Ascending aorta (tissue), 2 donors: ENCODE results near the gene MEMO1. TPM values are rescaled to one million over a fixed set of nuclear protein-coding genes. Genes with fewer than 3 reads are reported as not detected.

Experiments used
- DNase-seq, 2 donors: peaks; one replicate each; pipeline ENCODE4 v3.0.0-alpha.2; 2019; ENCODE audit warnings: low spot score in 2 of 2
- H3K27ac ChIP-seq, 2 donors: fragments of 200-600 bp; sonication (generic); one replicate each; pipeline ENCODE4 v1.5.1; 2016 to 2017; ENCODE audit warnings: mild to moderate bottlenecking in 1 of 2
- H3K27me3 ChIP-seq: fragments of 200-600 bp; sonication (generic); one replicate; pipeline ENCODE4 v1.5.1; 2017
- H3K36me3 ChIP-seq, 2 donors: fragments of 200-600 bp; sonication (generic); one replicate each; pipeline ENCODE4 v1.5.1; 2016
- H3K4me1 ChIP-seq, 2 donors: fragments of 200-600 bp; sonication (generic); one replicate each; pipeline ENCODE4 v1.5.1; 2016 to 2017; ENCODE audit warnings: mild to moderate bottlenecking in 1 of 2
- H3K4me3 ChIP-seq, 2 donors: fragments of 200-600 bp; sonication (generic); one replicate each; pipeline ENCODE4 v1.5.1; 2016 to 2017; ENCODE audit warnings: mild to moderate bottlenecking in 1 of 2
- H3K9me3 ChIP-seq, 2 donors: fragments of 200-600 bp; sonication (generic); one replicate each; pipeline ENCODE4 v1.5.1; 2016
- CTCF ChIP-seq, 3 experiments: fragments of 200-600 bp in 2 of 3; fragments of 450-650 bp in 1 of 3; sonication (generic) in 2 of 3; IDR thresholded peaks; one replicate each; pipeline ENCODE4 v1.5.1; 2016 to 2019; ENCODE audit warnings: antibody characterized with exemption in 3 of 3, mild to moderate bottlenecking in 1 of 3, moderate library complexity in 1 of 3
- intact Hi-C: fragments of 100-400 bp; cut with DNase I; formaldehyde crosslinking; loops from one replicate; pipeline ENCODE4 v1.15.1; 2023
- total RNA-seq: library from RNA; depleted of rRNA; stranded (reverse); fragments of >200 nt; gene quantifications from one replicate; pipeline ENCODE4 v1.1.0, GENCODE V29; 2016

Gene MEMO1
- total RNA-seq, 1 donor from 2014 or later, result 4.6 TPM

DNA sequence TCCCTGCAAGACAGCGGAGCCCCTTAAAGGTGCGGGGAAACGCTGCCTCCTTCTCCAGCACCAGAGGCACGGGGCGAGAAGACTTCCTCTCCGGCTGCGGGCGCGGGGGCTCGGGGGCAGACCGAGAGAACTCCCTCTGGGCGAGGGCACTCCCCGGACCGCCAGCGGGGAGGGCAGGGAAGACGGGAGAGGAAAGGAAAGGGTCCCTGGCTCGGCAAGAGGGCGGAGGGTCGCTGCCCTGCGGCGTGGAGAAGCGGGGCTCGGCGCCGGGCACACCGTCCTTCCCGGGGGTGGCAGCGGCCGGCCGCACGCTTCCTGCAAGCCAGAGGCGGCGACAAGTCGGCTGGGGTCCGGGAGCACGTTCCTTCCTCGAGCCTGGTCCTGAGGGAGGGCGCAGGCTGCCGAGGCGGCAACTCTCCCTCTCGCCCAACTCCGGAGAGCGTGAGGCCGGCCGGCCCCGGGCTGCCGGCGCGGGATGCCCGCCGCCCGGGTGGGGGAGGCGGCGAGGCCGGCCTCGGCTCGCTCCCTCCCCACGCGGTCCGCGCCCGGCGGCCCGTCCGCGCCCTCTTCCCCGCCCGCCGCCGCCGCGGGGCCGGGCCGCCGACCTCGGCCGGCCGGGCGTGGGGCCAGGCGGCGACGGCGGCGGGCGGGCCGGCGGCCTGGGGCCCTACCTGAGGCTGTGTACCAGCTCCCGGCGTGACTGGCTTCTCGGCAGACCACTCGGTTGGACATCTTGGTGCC is 1.1 kb downstream of the MEMO1 start:
- H3K27ac ChIP-seq, result peak overlapping the region; percentile 86 to 98
- H3K4me3 ChIP-seq, result peak overlapping the region; percentile 70 to 89
- no peak for TF ChIP-seq CTCF (IDR thresholded peaks at IDR 0.05)
- peaks cover 3 to 23% of the 10 kb centered on the region in 2 donors for H3K4me1 ChIP-seq
- H3K27me3 ChIP-seq, result no peaks in the 10 kb centered on the region
- DNase-seq, result peak in 1 of 2 donors; percentile 68
- peaks cover 0 to 3% of the 10 kb centered on the region in 2 donors for H3K36me3 ChIP-seq
- intact Hi-C loops, result loop anchor here (2.0 kb wide), 2 partner anchors 29 to 155 kb away; partner anchors contain the start of genes DPY30 and SLC30A6
- H3K9me3 ChIP-seq, result no peaks in the 10 kb centered on the region

DNA sequence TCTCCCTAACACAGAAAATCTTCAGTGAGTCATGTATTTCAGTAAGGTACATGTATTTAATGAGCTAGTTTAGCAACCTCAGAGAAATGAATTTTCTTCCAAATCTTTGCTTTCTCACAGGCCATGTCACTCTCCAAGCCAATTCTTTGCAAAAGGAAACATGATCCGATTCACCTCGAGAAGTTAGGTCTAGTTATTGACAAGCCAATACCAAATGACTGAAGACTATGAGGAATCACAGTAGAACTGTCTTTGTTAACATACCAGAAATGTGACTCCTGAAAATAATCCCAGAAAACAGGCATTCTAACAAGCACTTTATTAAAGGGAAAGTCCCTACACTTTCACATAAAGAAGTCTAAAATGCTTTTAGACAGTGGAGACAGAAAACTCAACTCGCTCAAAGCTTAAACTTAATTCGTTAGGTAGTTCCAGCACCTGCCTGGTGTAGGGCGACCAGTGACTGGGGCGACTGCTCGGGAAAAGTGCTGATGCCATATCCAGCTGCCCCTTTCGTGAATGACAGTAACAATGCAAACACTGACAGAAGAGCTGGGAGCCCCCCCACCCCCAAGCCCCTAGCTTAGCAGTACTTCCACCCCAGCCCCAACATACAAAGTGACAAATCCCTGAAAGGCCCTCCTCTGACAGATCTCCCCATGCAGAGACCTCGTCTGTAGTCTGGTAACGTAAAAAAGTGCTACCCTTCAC is 1.8 kb downstream of the MEMO1 start:
- H3K36me3 ChIP-seq, result no peaks in the 10 kb centered on the region
- TF ChIP-seq CTCF (IDR thresholded peaks at IDR 0.05), result no peak
- no peaks in the 10 kb centered on the region for H3K9me3 ChIP-seq
- peaks cover 3 to 23% of the 10 kb centered on the region in 2 donors for H3K4me1 ChIP-seq
- H3K4me3 ChIP-seq, result peak overlapping the region; percentile 70 to 89
- no peak for DNase-seq
- peak overlapping the region; percentile 83 to 98 for H3K27ac ChIP-seq
- intact Hi-C loops, result no loop called here
- no peaks in the 10 kb centered on the region for H3K27me3 ChIP-seq

GRCh38 chr2:32007121-32007391 is 3.8 kb downstream of the MEMO1 start:
- no peaks in the 10 kb centered on the region for H3K9me3 ChIP-seq

DNA sequence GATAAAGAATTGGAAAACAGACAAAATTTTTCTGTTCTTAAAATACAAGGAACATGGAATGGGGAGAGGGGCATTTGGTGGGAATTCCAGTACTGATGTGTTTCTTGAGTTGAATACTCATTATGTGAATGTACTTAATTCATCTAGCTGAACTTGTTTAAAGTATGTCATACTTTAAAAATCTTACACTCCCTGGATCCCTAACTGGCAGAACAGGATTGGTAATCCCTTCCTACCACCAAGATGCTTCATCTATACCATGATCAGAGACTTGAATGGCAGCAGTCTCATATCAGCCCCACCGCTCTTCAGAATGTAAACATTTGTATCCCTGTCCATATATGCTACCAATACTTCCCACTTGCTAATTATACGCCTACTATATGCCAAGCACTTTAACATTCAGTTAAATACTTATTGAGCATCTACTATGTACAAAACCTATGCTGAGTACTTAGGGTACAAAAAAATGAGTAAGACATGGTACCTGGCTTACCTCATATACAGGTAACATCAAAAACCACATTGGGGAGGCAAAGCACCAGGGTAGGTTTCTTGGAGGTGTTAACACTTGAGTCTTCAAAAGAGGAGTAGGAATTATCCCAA is 5.3 kb downstream of the MEMO1 start:
- Histone ChIP-seq H3K9me3 (no peaks in the 10 kb centered on the region), H3K27me3 (no peaks in the 10 kb centered on the region), H3K4me3 (no peak overlapping the region), H3K36me3 (no peaks in the 10 kb centered on the region), H3K4me1 (peaks cover 3 to 15% of the 10 kb centered on the region in 2 donors), H3K27ac (no peak overlapping the region)
- DNase-seq, result no peak
- no peak for TF ChIP-seq CTCF (IDR thresholded peaks at IDR 0.05)
- intact Hi-C loops, result no loop called here

More at GRCh38 chr2:32007121-32007391, 3.8 kb downstream of the MEMO1 start:
- intact Hi-C loops, result no loop called here
- H3K4me1 ChIP-seq, result peaks cover 3 to 23% of the 10 kb centered on the region in 2 donors
- DNase-seq, result no peak
- H3K27me3 ChIP-seq, result no peaks in the 10 kb centered on the region
- TF ChIP-seq CTCF (IDR thresholded peaks at IDR 0.05), result no peak
- no peak overlapping the region for H3K4me3 ChIP-seq
- H3K36me3 ChIP-seq, result no peaks in the 10 kb centered on the region
- no peak overlapping the region for H3K27ac ChIP-seq

GRCh38 chr2:32003791-32004190 is 7.0 kb downstream of the MEMO1 start:
- Histone ChIP-seq H3K9me3 (no peaks in the 10 kb centered on the region), H3K27me3 (no peaks in the 10 kb centered on the region), H3K4me3 (no peak overlapping the region), H3K36me3 (no peaks in the 10 kb centered on the region), H3K27ac (no peak overlapping the region), H3K4me1 (peaks cover under 1 to 15% of the 10 kb centered on the region in 2 donors)
- no peak for DNase-seq
- intact Hi-C loops, result no loop called here
- TF ChIP-seq CTCF (IDR thresholded peaks at IDR 0.05), result no peak
